ENCODE data around the gene MAPK7. TPM values are rescaled to one million over a fixed set of nuclear protein-coding genes. Genes with fewer than 3 reads are reported as not detected.

MAPK7 gene
- total and polyA plus RNA-seq, 9 of the 15 experiments (the other 6 are each of a cell fraction or from before 2014, with no cell fraction given), result 0.46 to 7.5 (median 2.5) TPM

- TF ChIP-seq ARID3B (CRISPR knock-in tag; IDR thresholded peaks at IDR 0.05; ENCODE audit: borderline replicate concordance), result no peak
- no peak for TF ChIP-seq PPARD (CRISPR knock-in tag; IDR thresholded peaks at IDR 0.05)
- TF ChIP-seq U2AF2 (optimal IDR thresholded peaks at IDR 0.05; ENCODE audit: low read depth, low read length), result no peak
- no peak for TF ChIP-seq DPF2 (IDR thresholded peaks at IDR 0.05)
- no peak for TF ChIP-seq NCOA4 (IDR thresholded peaks at IDR 0.05; ENCODE audit: partially characterized antibody)
- no peak for TF ChIP-seq NRF1 (conservative IDR thresholded peaks at IDR 0.05 in 1 of 2, IDR thresholded peaks at IDR 0.05 in 1 of 2)
Measured at GRCh38 chr17:19371259-19372010, 6.9 kb upstream of the MAPK7 start (continued).

- FAIRE-seq, result no peak
- CTCF ChIA-PET (ENCODE audit: low intra/inter-chr PET ratio), result no interaction called here
- H3K9ac ChIP-seq (ENCODE audit: insufficient read depth in 1 of 2, low read depth in 2 of 2, low read length in 2 of 2), result no peak overlapping the region
- H3K4me1 ChIP-seq (replicated peaks in 1 of 2; ENCODE audit: control insufficient read depth in 2 of 2, insufficient read depth in 2 of 2, low read length in 2 of 2), result peaks cover 0 to 5% of the 10 kb centered on the region in 2 experiments; a peak in 3 of 5 replicates
- POLR2A ChIA-PET, result interaction anchor here (0.6 kb wide), 1 partner anchor 25 kb away, joined by 3 read pairs; no protein-coding TSS in a partner anchor
- H3K27ac ChIP-seq (ENCODE audit: extremely low read depth, low read depth, low read length), result no peak overlapping the region
- H3K4me3 ChIP-seq, result no peak overlapping the region
- in situ Hi-C loops (cut with MboI), result no loop called here
- intact Hi-C loops (cut with micrococcal nuclease), result no loop called here
- 66% methylated on average over 9 of the region's 9 CpGs for WGBS (ENCODE audit: insufficient coverage, low coverage, missing lambda C conversion rate)
- BruUV-seq (replicated peaks), result no TSS peak
- H3K36me3 ChIP-seq (ENCODE audit: control insufficient read depth, insufficient read depth, low read length), result no peaks in the 10 kb centered on the region
- no peak for ATAC-seq
- no peaks in the 10 kb centered on the region for H3K79me2 ChIP-seq (ENCODE audit: control insufficient read depth, insufficient read depth, low read length)
- H3K9me1 ChIP-seq (ENCODE audit: control insufficient read depth, insufficient read depth, low read length), result no peaks in the 10 kb centered on the region
- DNase-seq (ENCODE audit: extremely low read depth in 1 of 4, low spot score in 3 of 4), result no peak
- H3K4me2 ChIP-seq (ENCODE audit: insufficient read depth, low read length), result no peak overlapping the region
- H3K9me3 ChIP-seq (replicated peaks; ENCODE audit: control insufficient read depth, insufficient read depth, low read depth, low read length), result no peaks in the 10 kb centered on the region
- no peaks in the 10 kb centered on the region for H3K27me3 ChIP-seq (ENCODE audit: control insufficient read depth in 2 of 2, insufficient read depth in 2 of 2, low read length in 2 of 2)
- H2AFZ ChIP-seq (ENCODE audit: low read depth, low read length), result no peak overlapping the region
- H4K20me1 ChIP-seq (replicated peaks; ENCODE audit: control insufficient read depth, insufficient read depth, low read length), result no peaks in the 10 kb centered on the region
- TF ChIP-seq POLR2AphosphoS5 (IDR thresholded peaks at IDR 0.05; ENCODE audit: control insufficient read depth, insufficient read depth, low read depth, low read length) (no peak), ZNF12 (CRISPR knock-in tag; IDR thresholded peaks at IDR 0.05) (no peak), ZBTB43 (CRISPR knock-in tag; IDR thresholded peaks at IDR 0.05) (no peak), ZFPM2 (CRISPR knock-in tag; IDR thresholded peaks at IDR 0.05) (no peak), OTX1 (CRISPR knock-in tag; IDR thresholded peaks at IDR 0.05) (no peak), MLLT1 (IDR thresholded peaks at IDR 0.05) (no peak), SIN3B (IDR thresholded peaks at IDR 0.05; ENCODE audit: low read depth) (no peak), ID3 (CRISPR knock-in tag; IDR thresholded peaks at IDR 0.05) (no peak), ID3 (tag; IDR thresholded peaks at IDR 0.05) (no peak), RFX5 (IDR thresholded peaks at IDR 0.05; ENCODE audit: low read depth, low read length) (no peak), RB1 (IDR thresholded peaks at IDR 0.05; ENCODE audit: low read depth) (no peak), ZNF76 (CRISPR knock-in tag; IDR thresholded peaks at IDR 0.05; ENCODE audit: borderline replicate concordance) (no peak)
Measured at GRCh38 chr17:19372011-19372370, 6.3 kb upstream of the MAPK7 start.

Measured in K562 (cell line).